ENCODE data around the gene FAM20A.
"Not testable (repeated sequence)": the region's sequence is repeated elsewhere in the genome, so short reads cannot be mapped to it uniquely, and the experiment has no call there.

Gene FAM20A

DNA sequence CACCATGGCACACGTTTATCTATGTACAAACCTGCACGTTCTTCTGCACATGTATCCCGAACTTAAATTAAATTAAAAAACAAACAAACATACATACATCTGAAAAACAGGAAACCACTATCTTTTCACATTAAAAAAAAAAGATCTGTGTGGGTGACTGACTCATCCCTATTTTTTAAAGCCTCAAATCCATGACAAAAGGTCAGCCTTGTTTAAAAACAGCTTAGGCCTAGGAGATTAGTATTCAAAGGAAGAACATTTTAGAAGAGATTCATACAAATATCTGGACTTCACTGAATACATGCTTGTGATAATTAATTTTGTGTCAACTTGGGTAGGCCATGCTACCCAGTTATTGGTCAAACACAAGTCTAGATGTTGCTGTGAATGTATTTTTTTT lies 93.6 kb downstream of the FAM20A start:
- no peak for DNase-seq (ENCODE audit: low read depth, low spot score)
- H3K27ac ChIP-seq: no peak overlapping the region

DNA sequence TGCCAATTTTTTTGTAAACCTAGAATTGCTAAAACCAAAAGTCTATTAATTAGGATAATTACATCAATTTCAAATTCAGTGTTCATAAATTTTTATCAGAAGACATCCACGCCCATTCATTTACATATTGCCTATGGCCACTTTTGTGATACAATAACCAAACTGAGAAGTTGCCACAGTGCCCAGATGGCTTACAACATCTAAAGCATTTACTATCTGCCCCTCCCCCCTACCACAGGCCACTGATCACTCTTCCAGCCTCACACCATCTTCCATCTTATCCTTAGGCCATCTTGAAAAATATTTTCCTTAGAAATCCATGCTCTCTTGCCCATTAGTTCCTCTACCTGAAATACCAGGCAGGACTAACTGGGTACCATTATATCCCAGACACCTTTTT lies 95.2 kb downstream of the FAM20A start:
- no peak overlapping the region for H3K27ac ChIP-seq
- no peak for DNase-seq (ENCODE audit: low read depth, low spot score)

GRCh38 chr17:68501074-68501473 lies 100.1 kb downstream of the FAM20A start:
- no peak overlapping the region for H3K27ac ChIP-seq
- no peak for DNase-seq (ENCODE audit: low read depth, low spot score)

GRCh38 chr17:68499587-68499986 lies 101.6 kb downstream of the FAM20A start:
- DNase-seq (ENCODE audit: low read depth, low spot score): no peak
- H3K27ac ChIP-seq: no peak overlapping the region

GRCh38 chr17:68498479-68499326 lies 102.5 kb downstream of the FAM20A start:
- no peak for DNase-seq (ENCODE audit: low read depth, low spot score)

DNA sequence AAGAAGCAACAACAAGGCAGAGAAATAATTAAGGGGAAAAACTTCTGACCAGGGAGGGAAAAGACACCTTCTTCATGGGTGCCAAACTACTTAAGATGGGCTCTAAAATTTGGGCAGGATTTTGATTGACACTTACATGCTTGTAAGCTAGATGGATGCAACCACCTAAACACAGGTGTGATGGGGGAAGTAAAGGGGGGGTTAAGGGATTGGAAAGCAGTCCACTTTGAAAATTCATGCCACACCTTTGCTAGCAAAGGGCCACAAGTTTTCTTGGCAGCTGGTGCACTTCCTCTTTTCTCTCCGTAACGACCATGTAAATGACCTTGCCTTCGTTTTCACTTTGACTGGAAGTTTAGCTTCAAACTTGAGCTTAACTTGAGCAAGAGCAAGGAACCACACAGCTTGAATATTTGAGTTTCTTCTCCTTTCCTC lies 103.3 kb downstream of the FAM20A start:
- no peak for DNase-seq (ENCODE audit: low read depth, low spot score)
- no peak overlapping the region for H3K27ac ChIP-seq

More at GRCh38 chr17:68498479-68499326, 102.5 kb downstream of the FAM20A start:
- H3K27ac ChIP-seq: no peak overlapping the region

GRCh38 chr17:68495081-68495480 lies 106.1 kb downstream of the FAM20A start:
- no peak for DNase-seq (ENCODE audit: low read depth, low spot score)

DNA sequence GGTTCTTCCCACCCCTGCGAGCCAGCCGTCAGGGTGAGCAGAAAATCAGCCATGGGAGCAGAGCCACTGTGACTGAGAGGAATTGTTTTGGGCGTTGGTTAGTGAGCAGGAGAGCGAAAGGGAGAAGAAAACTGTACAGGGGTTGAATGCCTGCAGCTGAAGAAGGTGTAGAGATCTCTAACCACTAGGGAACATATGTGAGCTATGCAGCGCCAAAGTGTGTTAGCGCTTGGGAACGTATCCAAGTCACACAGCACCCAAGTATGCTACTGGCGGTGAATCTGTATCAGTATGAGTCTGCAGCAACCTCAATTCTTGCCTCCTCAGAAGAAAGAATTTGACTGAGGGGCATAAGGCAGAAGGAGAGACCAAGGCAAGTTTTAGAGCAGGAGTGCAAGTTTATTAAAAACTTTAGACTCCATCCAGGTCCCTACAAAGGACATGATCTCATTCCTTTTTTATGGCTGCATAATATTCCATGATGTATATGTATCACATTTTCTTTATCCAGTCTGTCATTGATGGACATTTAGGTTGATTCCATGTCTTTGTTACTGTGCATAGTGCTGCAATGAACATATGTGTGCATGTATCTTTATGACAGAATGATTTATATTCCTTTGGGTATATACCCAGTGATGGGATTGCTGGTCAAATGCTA lies 108.6 kb downstream of the FAM20A start:
- not testable (repeated sequence) for DNase-seq (ENCODE audit: low read depth, low spot score); H3K27ac ChIP-seq

More at GRCh38 chr17:68495081-68495480, 106.1 kb downstream of the FAM20A start:
- H3K27ac ChIP-seq: no peak overlapping the region

GRCh38 chr17:68491381-68492231 lies 109.6 kb downstream of the FAM20A start:
- peak; percentile 22 for DNase-seq (ENCODE audit: low read depth, low spot score)
- no peak overlapping the region for H3K27ac ChIP-seq

- no peak overlapping the region for H3K27ac ChIP-seq
These were observed 111.2 kb downstream of the FAM20A start for GRCh38 chr17:68489919-68490318.

More at GRCh38 chr17:68489919-68490318, 111.2 kb downstream of the FAM20A start:
- DNase-seq (ENCODE audit: low read depth, low spot score): no peak

All from epithelial cell of prostate (primary cell).